Measurements from ENCODE around the gene ATP13A1.
"Not testable (repeated sequence)": the region's sequence is repeated elsewhere in the genome, so short reads cannot be mapped to it uniquely, and the experiment has no call there.

Gene ATP13A1

GRCh38 chr19:19663256-19664120 is at the start of gene ATP13A1:
TSS of gene ATP13A1 (minus strand) at chr19:19663676. CDS start at chr19:19663666, 10 bp downstream.
- DNase-seq = peak; percentile 93

- no peak for DNase-seq
Measured at GRCh38 chr19:19711934-19712828, 48.7 kb upstream of the ATP13A1 start.

GRCh38 chr19:19711306-19711933 is 47.9 kb upstream of the ATP13A1 start:
- no peak for DNase-seq

- no peak for DNase-seq
Measured at GRCh38 chr19:19710506-19710905, 47.0 kb upstream of the ATP13A1 start.

GRCh38 chr19:19704836-19705235 is 41.4 kb upstream of the ATP13A1 start:
- no peak for DNase-seq

- not testable (repeated sequence) for DNase-seq
Measured at GRCh38 chr19:19700493-19700892, 37.0 kb upstream of the ATP13A1 start.

- DNase-seq = no peak
Measured at GRCh38 chr19:19697589-19697988, 34.1 kb upstream of the ATP13A1 start.

- no peak for DNase-seq
Measured at GRCh38 chr19:19696386-19696785, 32.9 kb upstream of the ATP13A1 start.

- no peak for DNase-seq
Measured at GRCh38 chr19:19691683-19692082, 28.2 kb upstream of the ATP13A1 start.

GRCh38 chr19:19689023-19689422 is 25.5 kb upstream of the ATP13A1 start:
- not testable (repeated sequence) for DNase-seq

- no peak for DNase-seq
Measured at GRCh38 chr19:19687090-19687489, 23.6 kb upstream of the ATP13A1 start.

- no peak for DNase-seq
Measured at GRCh38 chr19:19686580-19686979, 23.1 kb upstream of the ATP13A1 start.

GRCh38 chr19:19686119-19686518 is 22.6 kb upstream of the ATP13A1 start:
- DNase-seq = not testable (repeated sequence)

- DNase-seq = no peak
Measured at GRCh38 chr19:19679176-19680073, 15.9 kb upstream of the ATP13A1 start.

GRCh38 chr19:19677579-19677978 is 14.1 kb upstream of the ATP13A1 start:
- DNase-seq = no peak

GRCh38 chr19:19674315-19674714 is 10.8 kb upstream of the ATP13A1 start:
- no peak for DNase-seq

GRCh38 chr19:19672816-19673215 is 9.3 kb upstream of the ATP13A1 start:
- no peak for DNase-seq

- no peak for DNase-seq
Measured at GRCh38 chr19:19670070-19670551, 6.6 kb upstream of the ATP13A1 start.

- peak; percentile 72 for DNase-seq
Measured at GRCh38 chr19:19668230-19669012, 4.9 kb upstream of the ATP13A1 start, which contains the start of gene ZNF101. TSS of gene ZNF101 (plus strand) at chr19:19668839. CDS start at chr19:19668964, 125 bp downstream.

GRCh38 chr19:19665420-19665948 is 2.0 kb upstream of the ATP13A1 start:
- DNase-seq = not testable (repeated sequence)

- no peak for DNase-seq
Measured at GRCh38 chr19:19662871-19663255, 613 bp downstream of the ATP13A1 start.

Data from NCI-H2227 treated with DMSO at 0.1 percent for 48 hours (cell line).